Measurements from ENCODE around the gene HDDC3. TPM values are rescaled to one million over a fixed set of nuclear protein-coding genes. Genes with fewer than 3 reads are reported as not detected.
"Not testable (repeated sequence)": the region's sequence is repeated elsewhere in the genome, so short reads cannot be mapped to it uniquely, and the experiment has no call there.

HDDC3 gene
- total and polyA plus RNA-seq, 4 donors: 6.5 to 15.3 (median 7.5) TPM

GRCh38 chr15:90905306-90906180, 26.8 kb downstream of the HDDC3 start:
- WGBS, 2 donors: 95 to 96% methylated on average over 28 of the region's 28 CpGs
- intact Hi-C loops (cut with DNase I): no loop called here
- H3K27me3 ChIP-seq (ENCODE audit: control insufficient read depth in 1 of 2, insufficient read depth in 2 of 2, low read length in 1 of 2): no peaks in the 10 kb centered on the region
- ATAC-seq (ENCODE audit: low FRiP score) (no peak), DNase-seq (no peak)
- no peaks in the 10 kb centered on the region for H3K4me1 ChIP-seq (ENCODE audit: control insufficient read depth in 1 of 2, insufficient read depth in 2 of 2, low read length in 2 of 2)
- H3K4me3 ChIP-seq (ENCODE audit: low read length in 2 of 2): no peak overlapping the region
- H3K36me3 ChIP-seq (ENCODE audit: control insufficient read depth in 1 of 2, insufficient read depth in 2 of 2, low read length in 1 of 2): peaks cover 0 to 7% of the 10 kb centered on the region in 2 donors
- H3K9me3 ChIP-seq (ENCODE audit: control insufficient read depth, low read length): no peaks in the 10 kb centered on the region
- no peak overlapping the region for H3K27ac ChIP-seq (ENCODE audit: low read depth in 1 of 2, low read length in 2 of 2)

DNA sequence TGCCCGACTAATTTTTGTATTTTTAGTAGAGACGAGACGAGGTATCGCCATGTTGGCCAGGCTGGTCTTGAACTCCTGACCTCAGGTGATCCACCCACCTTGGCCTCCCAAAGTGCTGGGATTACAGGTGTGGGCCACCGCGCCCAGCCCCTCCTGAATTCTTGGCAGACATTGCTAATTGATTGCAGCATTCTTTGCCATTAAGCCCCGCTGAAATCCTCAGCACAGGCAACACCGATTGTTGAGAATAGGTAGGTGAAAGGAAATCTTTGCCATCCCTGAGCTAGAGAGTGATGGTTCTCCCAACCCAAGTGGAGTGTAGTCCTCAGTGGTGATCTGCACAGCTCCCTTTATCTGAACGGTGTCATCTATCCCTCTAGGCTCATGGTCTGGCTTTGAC, 27.6 kb downstream of the HDDC3 start:
- H3K27me3 ChIP-seq (ENCODE audit: control insufficient read depth in 1 of 2, insufficient read depth in 2 of 2, low read length in 1 of 2): no peaks in the 10 kb centered on the region
- peaks cover 0 to 7% of the 10 kb centered on the region in 2 donors for H3K36me3 ChIP-seq (ENCODE audit: control insufficient read depth in 1 of 2, insufficient read depth in 2 of 2, low read length in 1 of 2)
- no peaks in the 10 kb centered on the region for H3K9me3 ChIP-seq (ENCODE audit: control insufficient read depth, low read length)
- intact Hi-C loops (cut with DNase I): no loop called here
- DNase-seq (no peak), ATAC-seq (ENCODE audit: low FRiP score) (no peak)
- no peak overlapping the region for H3K4me3 ChIP-seq (ENCODE audit: low read length in 2 of 2)
- no peaks in the 10 kb centered on the region for H3K4me1 ChIP-seq (ENCODE audit: control insufficient read depth in 1 of 2, insufficient read depth in 2 of 2, low read length in 2 of 2)
- no peak overlapping the region for H3K27ac ChIP-seq (ENCODE audit: low read depth in 1 of 2, low read length in 2 of 2)
- WGBS, 2 donors: 95 to 96% methylated on average over 9 of the region's 9 CpGs

- ATAC-seq (ENCODE audit: low FRiP score) (no peak), DNase-seq (peak in 1 of 2 donors; percentile 37)
- no peaks in the 10 kb centered on the region for H3K27me3 ChIP-seq (ENCODE audit: control insufficient read depth in 1 of 2, insufficient read depth in 2 of 2, low read length in 1 of 2)
- peak overlapping the region in 1 of 2 donors; percentile 95 for H3K27ac ChIP-seq (ENCODE audit: low read depth in 1 of 2, low read length in 2 of 2)
- 63 to 69% methylated on average over 18 of the region's 18 CpGs for WGBS, 2 donors
- peak overlapping the region; percentile 77 to 90 for H3K4me3 ChIP-seq (ENCODE audit: low read length in 2 of 2)
- intact Hi-C loops (cut with DNase I): loop anchor here (1.0 to 2.0 kb wide), 2 partner anchors 25 to 27 kb away; no protein-coding TSS in a partner anchor
- no peaks in the 10 kb centered on the region for H3K9me3 ChIP-seq (ENCODE audit: control insufficient read depth, low read length)
- H3K4me1 ChIP-seq (ENCODE audit: control insufficient read depth in 1 of 2, insufficient read depth in 2 of 2, low read length in 2 of 2): no peaks in the 10 kb centered on the region
- H3K36me3 ChIP-seq (ENCODE audit: control insufficient read depth in 1 of 2, insufficient read depth in 2 of 2, low read length in 1 of 2): peaks cover 0 to 7% of the 10 kb centered on the region in 2 donors
Observed at GRCh38 chr15:90903733-90904536, 28.4 kb downstream of the HDDC3 start.

DNA sequence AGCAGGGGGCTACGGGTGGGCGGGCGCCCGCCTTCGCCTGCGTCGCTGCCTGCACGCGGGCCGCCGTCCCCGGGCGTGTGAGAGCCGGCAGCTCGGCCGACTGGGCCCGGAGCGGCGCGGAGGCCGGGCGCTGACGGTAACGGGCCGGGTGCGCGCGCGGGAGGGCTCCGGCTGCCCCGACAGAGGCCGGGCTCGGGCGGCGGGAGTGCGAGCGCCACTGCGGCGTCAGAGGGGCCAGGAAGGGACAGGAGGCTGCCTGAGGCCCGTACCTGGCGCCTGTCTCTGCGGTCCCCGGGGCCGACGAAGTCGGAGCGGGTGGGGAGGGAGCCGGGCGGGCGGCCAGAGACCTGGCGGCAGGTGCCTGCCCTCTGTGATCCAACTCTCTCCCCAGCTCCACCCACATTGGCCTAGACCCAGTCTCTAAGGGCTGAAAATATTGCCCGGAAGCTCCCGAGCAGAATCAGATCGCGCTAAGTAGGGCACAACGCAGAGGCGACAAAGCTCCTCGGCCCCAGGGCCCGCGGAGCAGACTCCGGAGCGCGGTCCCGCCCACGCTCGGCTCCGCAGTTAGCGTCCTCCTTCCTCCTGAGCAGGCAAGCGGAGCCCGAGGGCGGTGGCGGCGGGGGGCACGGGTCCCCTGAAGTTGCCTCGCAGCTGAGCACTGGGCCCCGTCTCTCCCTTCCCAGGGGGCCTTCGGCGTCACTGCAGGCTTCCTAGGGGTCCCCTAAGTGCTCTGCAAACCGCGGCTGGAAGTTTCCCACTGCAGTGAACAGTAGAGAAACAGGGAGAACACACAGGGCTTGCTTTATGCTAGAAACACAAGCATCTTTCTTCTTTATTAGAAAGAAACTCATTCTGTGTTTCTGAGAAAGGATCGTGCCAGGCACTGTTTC, 29.3 kb downstream of the HDDC3 start, which contains the start of gene MAN2A2:
TSS of gene MAN2A2 (plus strand) at position 463 of the 893 bp plus-strand sequence. CDS start 906 bp downstream, outside the sequence.
- Histone ChIP-seq H3K4me3 (ENCODE audit: low read length in 2 of 2) (peak within 1 kb of the TSS; percentile 77 to 90), H3K4me1 (ENCODE audit: control insufficient read depth in 1 of 2, insufficient read depth in 2 of 2, low read length in 2 of 2) (no peaks in the 10 kb centered on the region), H3K36me3 (ENCODE audit: control insufficient read depth in 1 of 2, insufficient read depth in 2 of 2, low read length in 1 of 2) (peaks cover 0 to 7% of the 10 kb centered on the region in 2 donors), H3K27ac (ENCODE audit: low read depth in 1 of 2, low read length in 2 of 2) (peak within 1 kb of the TSS; percentile 79 to 97), H3K9me3 (ENCODE audit: control insufficient read depth, low read length) (no peaks in the 10 kb centered on the region), H3K27me3 (ENCODE audit: control insufficient read depth in 1 of 2, insufficient read depth in 2 of 2, low read length in 1 of 2) (no peaks in the 10 kb centered on the region)
- peak; percentile 73 for ATAC-seq (ENCODE audit: low FRiP score)
- intact Hi-C loops (cut with DNase I): loop anchor here (1.0 to 2.0 kb wide), 2 partner anchors 26 to 28 kb away; no protein-coding TSS in a partner anchor
- WGBS, 2 donors: 0% methylated on average over 64 to 81 of the region's 81 CpGs
- peak; percentile 81 to 90 for DNase-seq

GRCh38 chr15:90902040-90902839, 30.1 kb downstream of the HDDC3 start:
- Histone ChIP-seq H3K27me3 (ENCODE audit: control insufficient read depth in 1 of 2, insufficient read depth in 2 of 2, low read length in 1 of 2) (no peaks in the 10 kb centered on the region), H3K36me3 (ENCODE audit: control insufficient read depth in 1 of 2, insufficient read depth in 2 of 2, low read length in 1 of 2) (peaks cover 0 to 6% of the 10 kb centered on the region in 2 donors), H3K9me3 (ENCODE audit: control insufficient read depth, low read length) (no peaks in the 10 kb centered on the region), H3K4me3 (ENCODE audit: low read length in 2 of 2) (peak overlapping the region; percentile 77 to 90), H3K27ac (ENCODE audit: low read depth in 1 of 2, low read length in 2 of 2) (peak overlapping the region; percentile 79 to 97), H3K4me1 (ENCODE audit: control insufficient read depth in 1 of 2, insufficient read depth in 2 of 2, low read length in 2 of 2) (no peaks in the 10 kb centered on the region)
- ATAC-seq (ENCODE audit: low FRiP score) (peak; percentile 93), DNase-seq (peak; percentile 84 to 92)
- intact Hi-C loops (cut with DNase I): loop anchor here in 1 of 2 donors (2.0 kb wide), 1 partner anchor 29 kb away; no protein-coding TSS in a partner anchor
- 0% methylated on average over 60 to 71 of the region's 71 CpGs for WGBS, 2 donors

DNA sequence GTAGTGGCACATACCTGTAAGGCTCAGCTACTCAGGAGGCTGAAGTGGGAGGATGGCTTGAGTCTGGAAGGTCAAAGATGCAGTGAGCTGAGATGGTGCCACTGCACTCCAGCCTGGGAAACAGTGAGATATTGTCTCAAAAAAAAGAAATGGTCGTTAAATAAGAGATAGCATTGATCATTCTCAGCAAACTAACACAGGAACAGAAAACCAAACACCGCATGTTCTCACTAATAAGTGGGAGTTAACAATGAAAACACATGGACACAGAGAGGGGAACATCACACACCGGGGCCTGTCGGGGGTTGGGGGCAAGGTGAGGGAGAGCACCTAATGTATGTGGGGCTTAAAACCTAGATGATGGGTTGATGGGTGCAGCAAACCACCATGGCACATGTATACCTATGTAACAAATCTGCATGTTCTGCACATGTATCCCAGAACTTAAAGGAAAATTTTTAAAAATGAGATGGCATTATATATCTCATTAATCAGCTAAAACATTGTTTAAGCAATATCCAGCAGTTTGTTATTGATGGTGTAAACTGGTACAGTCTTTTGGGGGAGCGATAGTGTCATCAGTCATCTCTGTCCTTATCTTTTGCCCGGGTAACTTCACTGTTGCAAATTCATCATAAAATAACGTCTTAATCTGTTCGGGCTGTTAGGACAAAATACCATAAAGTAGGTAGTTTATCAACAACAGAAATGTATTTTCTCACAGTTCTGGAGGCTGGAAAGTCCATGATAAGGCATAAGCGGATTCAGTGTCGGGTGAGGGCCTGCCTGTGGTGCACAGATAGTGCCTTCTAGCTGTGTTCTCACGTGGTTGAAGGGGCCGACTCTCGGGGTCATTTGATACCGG, 30.9 kb downstream of the HDDC3 start:
- H3K4me3 ChIP-seq (ENCODE audit: low read length in 2 of 2): no peak overlapping the region
- H3K4me1 ChIP-seq (ENCODE audit: control insufficient read depth in 1 of 2, insufficient read depth in 2 of 2, low read length in 2 of 2): no peaks in the 10 kb centered on the region
- no peaks in the 10 kb centered on the region for H3K27me3 ChIP-seq (ENCODE audit: control insufficient read depth in 1 of 2, insufficient read depth in 2 of 2, low read length in 1 of 2)
- no peaks in the 10 kb centered on the region for H3K9me3 ChIP-seq (ENCODE audit: control insufficient read depth, low read length)
- no peak for DNase-seq
- ATAC-seq (ENCODE audit: low FRiP score): no peak
- intact Hi-C loops (cut with DNase I): loop anchor here in 1 of 2 donors (2.0 kb wide), 1 partner anchor 29 kb away; no protein-coding TSS in a partner anchor
- peak overlapping the region in 1 of 2 donors; percentile 62 for H3K27ac ChIP-seq (ENCODE audit: low read depth in 1 of 2, low read length in 2 of 2)
- peaks cover 0 to 2% of the 10 kb centered on the region in 2 donors for H3K36me3 ChIP-seq (ENCODE audit: control insufficient read depth in 1 of 2, insufficient read depth in 2 of 2, low read length in 1 of 2)
- WGBS, 2 donors: 54 to 57% methylated on average over 14 of the region's 14 CpGs

DNA sequence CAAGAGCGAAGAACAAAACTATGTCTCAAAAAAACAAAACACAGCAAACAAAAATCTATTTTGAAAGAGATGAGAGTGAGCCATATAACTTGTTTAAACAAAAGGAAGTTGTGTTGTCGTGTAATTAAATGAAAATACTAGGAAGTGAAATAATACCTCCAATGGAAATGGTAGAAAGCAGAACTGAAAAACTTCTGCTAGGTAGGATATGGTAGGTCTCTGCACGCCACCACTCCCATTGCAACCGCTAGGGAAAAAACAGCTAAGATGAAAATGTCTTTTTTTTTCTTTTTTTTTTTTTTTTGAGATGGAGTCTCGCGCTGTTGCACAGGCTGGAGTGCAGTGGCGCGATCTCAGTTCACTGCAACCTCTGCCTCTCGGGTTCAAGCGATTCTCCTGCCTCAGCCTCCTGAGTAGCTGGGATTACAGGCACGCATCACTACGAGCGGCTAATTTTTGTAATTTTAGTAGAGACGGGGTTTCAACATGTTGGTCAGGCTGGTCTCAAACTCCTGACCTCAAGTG, 35.2 kb downstream of the HDDC3 start:
- H3K4me3 ChIP-seq (ENCODE audit: low read length in 2 of 2); intact Hi-C loops (cut with DNase I); H3K4me1 ChIP-seq (ENCODE audit: control insufficient read depth in 1 of 2, insufficient read depth in 2 of 2, low read length in 2 of 2); ATAC-seq (ENCODE audit: low FRiP score); DNase-seq; H3K27ac ChIP-seq (ENCODE audit: low read depth in 1 of 2, low read length in 2 of 2); H3K9me3 ChIP-seq (ENCODE audit: control insufficient read depth, low read length); H3K27me3 ChIP-seq (ENCODE audit: control insufficient read depth in 1 of 2, insufficient read depth in 2 of 2, low read length in 1 of 2); H3K36me3 ChIP-seq (ENCODE audit: control insufficient read depth in 1 of 2, insufficient read depth in 2 of 2, low read length in 1 of 2): not testable (repeated sequence)
- WGBS, 2 donors: 95 to 97% methylated on average over 14 of the region's 14 CpGs
